ENCODE measurements around the gene TENT4B.

TENT4B gene

GRCh38 chr16:50271148-50272041 lies 118.3 kb downstream of the TENT4B start:
- Histone ChIP-seq H3K4me1 (ENCODE audit: control insufficient read depth, insufficient read depth, low read length, unreplicated experiment) (peaks cover 9% of the 10 kb centered on the region), H3K4me3 (ENCODE audit: low read depth, low read length) (no peak overlapping the region), H3K27ac (ENCODE audit: low read depth, low read length) (no peak overlapping the region), H2AFZ (ENCODE audit: low read length, unreplicated experiment) (no peak overlapping the region), H3K79me2 (ENCODE audit: control insufficient read depth, insufficient read depth, low read length, unreplicated experiment) (peaks cover 71% of the 10 kb centered on the region), H3K36me3 (ENCODE audit: insufficient read depth, low read length) (no peaks in the 10 kb centered on the region), H3K27me3 (ENCODE audit: insufficient read depth, low read length) (no peaks in the 10 kb centered on the region)

- Histone ChIP-seq H3K4me3 (ENCODE audit: low read depth, low read length) (no peak overlapping the region), H3K27me3 (ENCODE audit: insufficient read depth, low read length) (no peaks in the 10 kb centered on the region), H3K36me3 (ENCODE audit: insufficient read depth, low read length) (peaks cover 6% of the 10 kb centered on the region; the same call in 1 of the 2 replicates), H3K27ac (ENCODE audit: low read depth, low read length) (no peak overlapping the region), H3K79me2 (ENCODE audit: control insufficient read depth, insufficient read depth, low read length, unreplicated experiment) (peaks cover 70% of the 10 kb centered on the region), H2AFZ (ENCODE audit: low read length, unreplicated experiment) (no peak overlapping the region), H3K4me1 (ENCODE audit: control insufficient read depth, insufficient read depth, low read length, unreplicated experiment) (peaks cover 7% of the 10 kb centered on the region)
Measured at GRCh38 chr16:50272111-50272571, 119.0 kb downstream of the TENT4B start.

- Histone ChIP-seq H3K79me2 (ENCODE audit: control insufficient read depth, insufficient read depth, low read length, unreplicated experiment) (peaks cover 67% of the 10 kb centered on the region), H3K4me3 (ENCODE audit: low read depth, low read length) (no peak overlapping the region), H3K27me3 (ENCODE audit: insufficient read depth, low read length) (no peaks in the 10 kb centered on the region), H3K4me1 (ENCODE audit: control insufficient read depth, insufficient read depth, low read length, unreplicated experiment) (peaks cover under 1% of the 10 kb centered on the region), H2AFZ (ENCODE audit: low read length, unreplicated experiment) (no peak overlapping the region), H3K36me3 (ENCODE audit: insufficient read depth, low read length) (peaks cover 6% of the 10 kb centered on the region; the same call in 1 of the 2 replicates), H3K27ac (ENCODE audit: low read depth, low read length) (no peak overlapping the region)
Measured at GRCh38 chr16:50272687-50273381, 119.7 kb downstream of the TENT4B start.

GRCh38 chr16:50273382-50273690 lies 120.2 kb downstream of the TENT4B start:
- peaks cover 6% of the 10 kb centered on the region; the same call in 1 of the 2 replicates for H3K36me3 ChIP-seq (ENCODE audit: insufficient read depth, low read length)
- H3K27ac ChIP-seq (ENCODE audit: low read depth, low read length), result no peak overlapping the region
- H3K27me3 ChIP-seq (ENCODE audit: insufficient read depth, low read length), result no peaks in the 10 kb centered on the region
- H3K4me1 ChIP-seq (ENCODE audit: control insufficient read depth, insufficient read depth, low read length, unreplicated experiment), result no peaks in the 10 kb centered on the region
- H3K79me2 ChIP-seq (ENCODE audit: control insufficient read depth, insufficient read depth, low read length, unreplicated experiment), result peaks cover 66% of the 10 kb centered on the region
- no peak overlapping the region for H2AFZ ChIP-seq (ENCODE audit: low read length, unreplicated experiment)
- no peak overlapping the region for H3K4me3 ChIP-seq (ENCODE audit: low read depth, low read length)

- no peak overlapping the region for H3K4me3 ChIP-seq (ENCODE audit: low read depth, low read length)
- H3K27ac ChIP-seq (ENCODE audit: low read depth, low read length), result no peak overlapping the region
- no peak overlapping the region for H2AFZ ChIP-seq (ENCODE audit: low read length, unreplicated experiment)
- peaks cover 68% of the 10 kb centered on the region for H3K79me2 ChIP-seq (ENCODE audit: control insufficient read depth, insufficient read depth, low read length, unreplicated experiment)
- H3K4me1 ChIP-seq (ENCODE audit: control insufficient read depth, insufficient read depth, low read length, unreplicated experiment), result no peaks in the 10 kb centered on the region
- peaks cover 6% of the 10 kb centered on the region; the same call in 1 of the 2 replicates for H3K36me3 ChIP-seq (ENCODE audit: insufficient read depth, low read length)
- no peaks in the 10 kb centered on the region for H3K27me3 ChIP-seq (ENCODE audit: insufficient read depth, low read length)
Measured at GRCh38 chr16:50273888-50274325, 120.8 kb downstream of the TENT4B start.

- Histone ChIP-seq H3K27ac (ENCODE audit: low read depth, low read length) (no peak overlapping the region), H2AFZ (ENCODE audit: low read length, unreplicated experiment) (no peak overlapping the region), H3K4me1 (ENCODE audit: control insufficient read depth, insufficient read depth, low read length, unreplicated experiment) (no peaks in the 10 kb centered on the region), H3K79me2 (ENCODE audit: control insufficient read depth, insufficient read depth, low read length, unreplicated experiment) (peaks cover 68% of the 10 kb centered on the region), H3K27me3 (ENCODE audit: insufficient read depth, low read length) (no peaks in the 10 kb centered on the region), H3K36me3 (ENCODE audit: insufficient read depth, low read length) (peaks cover 6% of the 10 kb centered on the region; the same call in 1 of the 2 replicates), H3K4me3 (ENCODE audit: low read depth, low read length) (no peak overlapping the region)
Measured at GRCh38 chr16:50274326-50275097, 121.4 kb downstream of the TENT4B start.

GRCh38 chr16:50275098-50275415 lies 122.0 kb downstream of the TENT4B start:
- H3K27ac ChIP-seq (ENCODE audit: low read depth, low read length), result no peak overlapping the region
- H3K4me3 ChIP-seq (ENCODE audit: low read depth, low read length), result no peak overlapping the region
- H3K79me2 ChIP-seq (ENCODE audit: control insufficient read depth, insufficient read depth, low read length, unreplicated experiment), result peaks cover 67% of the 10 kb centered on the region
- no peak overlapping the region for H2AFZ ChIP-seq (ENCODE audit: low read length, unreplicated experiment)
- H3K36me3 ChIP-seq (ENCODE audit: insufficient read depth, low read length), result peaks cover 6% of the 10 kb centered on the region; the same call in 1 of the 2 replicates
- H3K4me1 ChIP-seq (ENCODE audit: control insufficient read depth, insufficient read depth, low read length, unreplicated experiment), result no peaks in the 10 kb centered on the region
- H3K27me3 ChIP-seq (ENCODE audit: insufficient read depth, low read length), result no peaks in the 10 kb centered on the region

GRCh38 chr16:50275428-50276325 lies 122.6 kb downstream of the TENT4B start:
- Histone ChIP-seq H3K27me3 (ENCODE audit: insufficient read depth, low read length) (no peaks in the 10 kb centered on the region), H2AFZ (ENCODE audit: low read length, unreplicated experiment) (no peak overlapping the region), H3K4me1 (ENCODE audit: control insufficient read depth, insufficient read depth, low read length, unreplicated experiment) (no peaks in the 10 kb centered on the region), H3K36me3 (ENCODE audit: insufficient read depth, low read length) (peaks cover 6% of the 10 kb centered on the region; the same call in 1 of the 2 replicates), H3K4me3 (ENCODE audit: low read depth, low read length) (no peak overlapping the region), H3K27ac (ENCODE audit: low read depth, low read length) (no peak overlapping the region), H3K79me2 (ENCODE audit: control insufficient read depth, insufficient read depth, low read length, unreplicated experiment) (peaks cover 66% of the 10 kb centered on the region)

GRCh38 chr16:50276326-50276640 lies 123.2 kb downstream of the TENT4B start:
- Histone ChIP-seq H2AFZ (ENCODE audit: low read length, unreplicated experiment) (no peak overlapping the region), H3K27me3 (ENCODE audit: insufficient read depth, low read length) (no peaks in the 10 kb centered on the region), H3K36me3 (ENCODE audit: insufficient read depth, low read length) (peaks cover 6% of the 10 kb centered on the region; the same call in 1 of the 2 replicates), H3K27ac (ENCODE audit: low read depth, low read length) (no peak overlapping the region), H3K4me3 (ENCODE audit: low read depth, low read length) (no peak overlapping the region), H3K4me1 (ENCODE audit: control insufficient read depth, insufficient read depth, low read length, unreplicated experiment) (no peaks in the 10 kb centered on the region), H3K79me2 (ENCODE audit: control insufficient read depth, insufficient read depth, low read length, unreplicated experiment) (peaks cover 72% of the 10 kb centered on the region)
